Renal cortex interstitium (tissue), 11 donors: ENCODE results near the gene UBE2Q2. TPM values are rescaled to one million over a fixed set of nuclear protein-coding genes. Genes with fewer than 3 reads are reported as not detected.

ENCODE experiments used
- DNase-seq, 11 donors: peaks; one replicate each; pipeline ENCODE4 v3.0.0-alpha.2; 2013; ENCODE audit warnings: low read depth in 9 of 11, low spot score in 4 of 11; ENCODE audit errors: extremely low read depth in 1 of 11
- polyA plus RNA-seq, 3 donors: library from polyadenylated mRNA; unstranded; fragments of 120-200 nt; gene quantifications; one replicate each; pipeline ENCODE4 v1.2.1, GENCODE V29; 2013; ENCODE audit not compliant: insufficient read length in 3 of 3

The UBE2Q2 gene
- polyA plus RNA-seq, 3 donors: 45.6 to 54.0 (median 46.0) TPM

DNA sequence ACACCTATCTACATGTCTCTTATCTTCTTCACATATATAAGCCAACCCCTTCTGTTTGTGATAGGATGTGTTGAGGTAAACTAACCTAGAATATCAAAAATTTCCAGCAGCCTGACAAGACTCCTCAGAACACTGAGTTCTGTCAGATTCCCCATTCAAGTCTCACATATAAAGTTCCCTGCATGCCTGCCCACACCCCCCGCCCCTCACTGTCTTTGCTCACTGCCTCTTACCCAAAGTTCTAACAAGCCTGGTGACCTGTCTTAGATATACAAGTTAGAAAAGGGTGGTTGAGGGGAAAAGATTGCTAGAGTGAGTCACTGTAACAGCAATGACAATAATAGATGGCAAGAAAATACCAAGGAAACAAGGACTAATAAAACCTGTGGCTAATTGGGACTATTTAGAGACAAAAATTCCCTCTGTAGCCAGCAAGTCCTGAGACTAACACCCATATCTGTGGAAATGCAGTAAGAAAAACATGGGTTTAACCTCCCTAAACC lies 100.5 kb downstream of the UBE2Q2 start:
- no peak for DNase-seq

DNA sequence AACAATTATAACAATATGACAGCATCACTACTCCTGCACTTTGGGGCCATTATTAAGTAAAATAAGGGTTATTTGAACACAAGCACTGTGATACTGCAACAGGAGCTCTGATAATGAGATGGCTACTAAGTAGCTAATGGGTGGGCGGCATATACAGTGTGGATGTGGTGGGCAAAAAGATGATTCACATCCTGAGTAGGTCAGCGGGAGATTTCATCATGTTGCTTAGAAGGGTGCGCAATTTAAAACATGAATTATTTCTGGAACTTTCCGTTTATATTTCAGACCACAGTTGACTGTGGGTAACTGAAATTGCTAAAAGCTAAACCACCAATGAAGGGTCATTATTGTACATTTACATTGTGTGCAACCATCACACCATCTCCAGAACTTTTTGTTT lies 102.7 kb downstream of the UBE2Q2 start:
- no peak for DNase-seq

DNA sequence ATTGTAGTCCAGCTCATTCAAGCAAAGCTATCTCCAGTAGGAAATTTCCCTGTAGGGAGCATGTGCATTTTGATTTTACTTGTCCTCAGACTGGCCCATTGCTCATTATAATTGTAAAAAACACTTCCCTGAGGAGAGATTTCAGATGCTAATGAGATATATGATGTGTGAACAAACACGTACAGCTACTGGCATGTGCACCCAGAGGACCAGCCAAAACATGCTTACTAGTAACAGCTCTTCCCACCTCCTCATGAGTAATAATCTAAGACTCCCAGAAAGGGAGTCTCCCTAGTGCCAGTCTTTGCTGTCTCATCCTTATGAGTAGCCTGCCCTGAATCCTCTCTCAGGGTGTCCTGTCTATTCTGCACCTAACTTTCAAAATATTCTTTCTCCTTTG lies 103.8 kb downstream of the UBE2Q2 start:
- DNase-seq: no peak

DNA sequence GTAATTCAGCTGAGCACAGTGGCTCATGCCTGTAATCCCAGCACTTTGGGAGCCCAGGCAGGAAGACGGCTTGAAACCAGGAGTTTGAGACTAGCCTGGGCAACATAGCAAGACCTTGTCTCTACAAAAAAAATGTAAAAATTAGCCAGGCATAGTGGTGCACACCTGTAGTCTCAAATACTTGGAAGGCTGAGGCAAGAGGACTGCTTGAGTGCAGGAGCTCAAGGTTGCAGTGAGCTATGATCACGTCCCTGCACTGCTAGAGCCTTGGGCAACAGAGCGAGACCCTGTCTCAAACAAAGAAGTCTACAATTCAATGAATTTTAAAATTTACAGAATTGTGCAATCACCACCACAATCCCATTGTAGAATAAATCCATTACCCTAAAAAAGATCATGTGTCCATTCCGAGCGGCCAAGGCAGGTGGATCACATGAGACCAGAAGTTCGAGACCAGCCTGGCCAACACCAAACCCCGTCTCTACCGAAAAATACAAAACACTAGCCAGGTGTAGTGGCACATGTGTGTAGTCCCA lies 105.6 kb downstream of the UBE2Q2 start:
- DNase-seq: no peak

Other genes with a start within 250 kb of the UBE2Q2 start
- 10 to 100 TPM; 24.3 to 29.4 (median 27.8) TPM for gene SNUPN, start 217.7 kb upstream of the UBE2Q2 start, polyA plus RNA-seq
- 10 to 100 TPM; 49.1 to 58.0 (median 54.3) TPM for gene IMP3, start 203.2 kb upstream of the UBE2Q2 start, polyA plus RNA-seq
- 10 to 100 TPM; 18.0 to 21.8 (median 20.5) TPM for gene SNX33, start 195.5 kb upstream of the UBE2Q2 start, polyA plus RNA-seq
- gene CSPG4, start 130.6 kb upstream of the UBE2Q2 start, polyA plus RNA-seq: 10 to 100 TPM in 1 of 3 donors, 1 to 10 TPM in 2; 7.3 to 11.1 (median 7.5) TPM
- 10 to 100 TPM; 44.0 to 51.2 (median 47.3) TPM for gene FBXO22, start 60.4 kb downstream of the UBE2Q2 start, polyA plus RNA-seq
- 1 to 10 TPM; 5.9 to 9.4 (median 7.1) TPM for gene NRG4, start 169.0 kb downstream of the UBE2Q2 start, polyA plus RNA-seq
- 10 to 100 TPM in 2 of 3 donors, 1 to 10 TPM in 1; 9.8 to 14.1 (median 12.7) TPM for gene TMEM266, start 216.5 kb downstream of the UBE2Q2 start, polyA plus RNA-seq